Activated T-helper 2 cell treated with anti-CD3 and anti-CD28 coated beads, Interferon-gamma antibody, Interleukin-2, Interleukin-4, amounts not matched to agents 10 μg/mL and 5 μg/mL and 100 μg/mL, durations not matched to agents 14 hours and 24 hours and 36 hours (primary cell): ENCODE results near the gene SSNA1. TPM values are rescaled to one million over a fixed set of nuclear protein-coding genes. Genes with fewer than 3 reads are reported as not detected.

Experiments
- DNase-seq: peaks from one replicate; pipeline ENCODE4 v3.0.0; 2021; ENCODE audit warnings: low spot score
- H3K27ac Mint-ChIP-seq: one replicate; pipeline ENCODE4 v1.8.0; 2021; ENCODE audit warnings: mixed read lengths
- H3K27me3 Mint-ChIP-seq: one replicate; pipeline ENCODE4 v1.8.0; 2021; ENCODE audit warnings: low read depth, mixed read lengths
- H3K36me3 Mint-ChIP-seq: one replicate; pipeline ENCODE4 v1.8.0; 2021; ENCODE audit warnings: low read depth, mixed read lengths
- H3K4me1 Mint-ChIP-seq: one replicate; pipeline ENCODE4 v1.8.0; 2021; ENCODE audit warnings: low read depth, mixed read lengths
- H3K4me3 Mint-ChIP-seq: one replicate; pipeline ENCODE4 v1.8.0; 2021; ENCODE audit warnings: low read depth, mild to moderate bottlenecking, moderate library complexity, mixed read lengths
- H3K9me3 Mint-ChIP-seq: one replicate; pipeline ENCODE4 v1.8.0; 2021; ENCODE audit warnings: mixed read lengths
- intact Hi-C: fragments of 100-400 bp; cut with micrococcal nuclease; formaldehyde crosslinking; loops from one replicate; pipeline ENCODE4 v1.15.1; 2023
- total RNA-seq: library from RNA; stranded (reverse); gene quantifications from 2 replicates; pipeline ENCODE4 v1.2.3, GENCODE V29; 2022

The SSNA1 gene
- total RNA-seq, 1 donor from 2014 or later: 91.8 TPM

DNA sequence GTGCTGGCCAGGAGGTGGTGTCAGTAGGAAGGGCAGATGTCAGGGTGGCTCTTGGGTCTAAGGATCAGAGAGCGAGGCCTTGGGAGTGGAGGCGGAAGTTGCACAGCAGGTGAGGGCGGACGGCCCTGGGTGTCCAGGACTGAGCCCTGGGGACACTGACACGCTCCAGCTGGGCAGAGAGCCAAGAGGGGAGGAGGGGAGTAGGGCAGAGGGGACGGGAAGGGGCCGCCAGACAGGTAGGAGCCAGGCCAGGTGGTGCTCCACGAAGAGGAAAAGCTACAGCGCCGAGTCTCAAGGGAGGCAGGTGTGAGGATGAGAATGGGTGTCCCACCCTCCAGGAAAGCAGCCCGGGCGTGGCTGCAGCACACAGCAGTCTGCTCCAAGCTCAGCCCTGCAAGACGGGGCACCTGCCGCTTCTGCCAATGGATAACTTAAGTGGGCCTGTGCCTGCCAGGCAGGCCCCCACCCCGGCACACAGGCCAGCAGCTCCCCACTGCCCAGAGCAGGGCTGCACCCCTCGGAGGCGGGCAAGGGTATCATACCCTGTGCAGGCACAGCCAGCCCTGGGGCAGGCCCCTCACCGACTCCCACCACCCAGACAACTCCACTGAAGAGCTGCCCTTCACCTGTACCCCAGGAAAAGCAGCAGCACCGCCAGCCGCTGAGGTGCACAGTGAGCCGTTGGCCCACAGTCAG lies 7.2 kb downstream of the SSNA1 start:
- H3K27me3 Mint-ChIP-seq: no peaks in the 10 kb centered on the region
- no peak for DNase-seq
- intact Hi-C loops: no loop called here
- H3K9me3 Mint-ChIP-seq: no peaks in the 10 kb centered on the region
- H3K27ac Mint-ChIP-seq: no peak overlapping the region
- H3K4me1 Mint-ChIP-seq: peaks cover 7% of the 10 kb centered on the region
- no peak overlapping the region for H3K4me3 Mint-ChIP-seq
- H3K36me3 Mint-ChIP-seq: peaks cover 6% of the 10 kb centered on the region

DNA sequence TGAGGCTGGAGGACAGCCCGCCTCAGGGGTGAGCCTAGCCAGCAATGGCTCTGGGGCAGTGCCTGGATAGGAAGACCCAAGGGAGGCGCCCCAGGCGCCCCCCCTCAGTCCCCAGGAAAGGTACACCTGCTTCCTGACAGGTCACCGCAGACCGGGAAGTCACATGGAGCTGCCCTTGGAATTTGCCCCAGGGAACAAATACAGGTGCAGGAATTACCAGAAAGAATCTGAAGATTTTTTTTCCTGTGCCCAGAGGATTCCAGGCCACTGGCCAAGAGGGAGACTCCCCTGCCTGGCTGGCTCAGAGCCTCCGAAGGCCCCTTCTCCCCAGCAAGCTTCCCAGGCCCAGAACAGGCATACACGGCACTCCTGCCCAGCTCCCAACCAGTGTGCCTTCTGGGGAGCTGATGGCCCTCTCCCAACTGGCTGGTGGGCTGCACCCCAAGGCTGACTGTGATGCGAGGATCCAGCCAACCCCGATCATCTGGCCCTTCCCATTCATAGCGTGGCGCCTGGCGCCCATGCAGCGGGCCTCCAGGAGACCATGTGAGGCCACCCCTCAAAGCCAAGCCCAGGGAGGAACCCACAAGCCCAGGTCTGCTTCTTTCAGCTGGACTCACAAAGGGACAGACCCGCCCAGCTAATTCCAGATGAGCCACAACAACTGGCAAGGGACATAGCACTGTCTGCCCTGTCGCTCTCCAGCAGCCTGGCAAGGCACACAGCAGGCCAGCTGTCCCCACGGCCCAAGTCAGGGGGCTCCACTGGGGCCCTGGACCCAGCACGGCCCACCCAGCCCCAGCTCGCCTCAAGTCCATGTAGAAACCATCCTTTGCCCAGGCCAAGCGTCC lies 9.8 kb downstream of the SSNA1 start:
- H3K9me3 Mint-ChIP-seq: no peaks in the 10 kb centered on the region
- no peak overlapping the region for H3K27ac Mint-ChIP-seq
- intact Hi-C loops: no loop called here
- peaks cover 5% of the 10 kb centered on the region for H3K36me3 Mint-ChIP-seq
- H3K4me1 Mint-ChIP-seq: peaks cover 11% of the 10 kb centered on the region
- no peaks in the 10 kb centered on the region for H3K27me3 Mint-ChIP-seq
- no peak for DNase-seq
- H3K4me3 Mint-ChIP-seq: no peak overlapping the region

DNA sequence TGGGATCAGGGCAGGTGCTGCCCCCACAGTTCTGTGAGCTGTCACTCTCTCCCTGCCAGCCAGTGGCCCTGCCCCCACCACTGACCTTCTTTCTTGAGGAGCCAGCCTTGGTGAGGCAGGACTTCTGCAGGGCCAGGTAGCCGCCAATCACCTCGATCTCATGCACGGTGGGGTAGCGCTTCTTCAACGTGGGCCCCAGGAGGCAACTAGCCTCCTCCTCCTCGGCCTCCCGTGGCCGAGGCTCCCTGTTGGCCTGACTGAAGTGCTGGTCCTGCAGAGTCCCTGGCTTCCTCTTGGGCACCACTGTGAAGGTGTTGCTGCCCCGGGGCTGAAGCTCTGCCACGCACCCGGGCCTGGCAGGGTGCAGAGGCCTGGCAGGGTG lies 10.4 kb downstream of the SSNA1 start:
- H3K36me3 Mint-ChIP-seq: peaks cover 5% of the 10 kb centered on the region
- no peaks in the 10 kb centered on the region for H3K9me3 Mint-ChIP-seq
- intact Hi-C loops: no loop called here
- no peak overlapping the region for H3K4me3 Mint-ChIP-seq
- H3K27me3 Mint-ChIP-seq: no peaks in the 10 kb centered on the region
- peaks cover 12% of the 10 kb centered on the region for H3K4me1 Mint-ChIP-seq
- DNase-seq: no peak
- H3K27ac Mint-ChIP-seq: no peak overlapping the region

- Mint-ChIP-seq H3K4me1 (peaks cover 19% of the 10 kb centered on the region), H3K4me3 (peak overlapping the region; percentile 83), H3K27ac (peak overlapping the region; percentile 38), H3K9me3 (no peaks in the 10 kb centered on the region), H3K36me3 (peaks cover 9% of the 10 kb centered on the region), H3K27me3 (no peaks in the 10 kb centered on the region)
- no peak for DNase-seq
- intact Hi-C loops: loop anchor here (1.0 to 5.0 kb wide), 3 partner anchors 11 to 72 kb away; partner anchors contain the start of genes ANAPC2 and SSNA1
Observed at GRCh38 chr9:137199411-137200121, 11.1 kb downstream of the SSNA1 start.

- intact Hi-C loops: loop anchor here (1.0 to 5.0 kb wide), 3 partner anchors 12 to 73 kb away; partner anchors contain the start of genes ANAPC2 and SSNA1
- peak; percentile 99 for DNase-seq
- Mint-ChIP-seq H3K9me3 (no peaks in the 10 kb centered on the region), H3K4me3 (peak within 1 kb of the TSS; percentile 83), H3K4me1 (peaks cover 20% of the 10 kb centered on the region), H3K27me3 (no peaks in the 10 kb centered on the region), H3K36me3 (peaks cover 9% of the 10 kb centered on the region), H3K27ac (peak within 1 kb of the TSS; percentile 69)
Observed at GRCh38 chr9:137200311-137201204, 12.1 kb downstream of the SSNA1 start, which contains the start of gene TPRN. TSS of gene TPRN (minus strand) at chr9:137200741. CDS start at chr9:137200711, 30 bp downstream.

- no peak for DNase-seq
- Mint-ChIP-seq H3K4me3 (peak overlapping the region; percentile 82), H3K4me1 (peaks cover 21% of the 10 kb centered on the region), H3K36me3 (peaks cover 9% of the 10 kb centered on the region), H3K9me3 (no peaks in the 10 kb centered on the region), H3K27me3 (no peaks in the 10 kb centered on the region), H3K27ac (peak overlapping the region; percentile 69)
- intact Hi-C loops: loop anchor here (5.0 kb wide), 1 partner anchor 74 kb away; no protein-coding TSS in a partner anchor
Observed at GRCh38 chr9:137201205-137201868, 12.9 kb downstream of the SSNA1 start.

- no peak for DNase-seq
- H3K27me3 Mint-ChIP-seq: no peaks in the 10 kb centered on the region
- no peak overlapping the region for H3K27ac Mint-ChIP-seq
- intact Hi-C loops: loop anchor here (5.0 kb wide), 1 partner anchor 76 kb away; no protein-coding TSS in a partner anchor
- peaks cover 34% of the 10 kb centered on the region for H3K4me1 Mint-ChIP-seq
- peaks cover 22% of the 10 kb centered on the region for H3K36me3 Mint-ChIP-seq
- no peaks in the 10 kb centered on the region for H3K9me3 Mint-ChIP-seq
- H3K4me3 Mint-ChIP-seq: peak overlapping the region; percentile 8
Observed at GRCh38 chr9:137202966-137203365, 14.5 kb downstream of the SSNA1 start.

GRCh38 chr9:137204731-137205125 lies 16.3 kb downstream of the SSNA1 start:
- H3K4me1 Mint-ChIP-seq: peaks cover 32% of the 10 kb centered on the region
- no peak for DNase-seq
- peaks cover 31% of the 10 kb centered on the region for H3K36me3 Mint-ChIP-seq
- H3K4me3 Mint-ChIP-seq: peak overlapping the region; percentile 93
- H3K27me3 Mint-ChIP-seq: no peaks in the 10 kb centered on the region
- H3K9me3 Mint-ChIP-seq: no peaks in the 10 kb centered on the region
- intact Hi-C loops: loop anchor here (1.0 to 5.0 kb wide), 2 partner anchors 16 to 77 kb away; partner anchors contain the start of genes ANAPC2 and SSNA1
- peak overlapping the region; percentile 82 for H3K27ac Mint-ChIP-seq

DNA sequence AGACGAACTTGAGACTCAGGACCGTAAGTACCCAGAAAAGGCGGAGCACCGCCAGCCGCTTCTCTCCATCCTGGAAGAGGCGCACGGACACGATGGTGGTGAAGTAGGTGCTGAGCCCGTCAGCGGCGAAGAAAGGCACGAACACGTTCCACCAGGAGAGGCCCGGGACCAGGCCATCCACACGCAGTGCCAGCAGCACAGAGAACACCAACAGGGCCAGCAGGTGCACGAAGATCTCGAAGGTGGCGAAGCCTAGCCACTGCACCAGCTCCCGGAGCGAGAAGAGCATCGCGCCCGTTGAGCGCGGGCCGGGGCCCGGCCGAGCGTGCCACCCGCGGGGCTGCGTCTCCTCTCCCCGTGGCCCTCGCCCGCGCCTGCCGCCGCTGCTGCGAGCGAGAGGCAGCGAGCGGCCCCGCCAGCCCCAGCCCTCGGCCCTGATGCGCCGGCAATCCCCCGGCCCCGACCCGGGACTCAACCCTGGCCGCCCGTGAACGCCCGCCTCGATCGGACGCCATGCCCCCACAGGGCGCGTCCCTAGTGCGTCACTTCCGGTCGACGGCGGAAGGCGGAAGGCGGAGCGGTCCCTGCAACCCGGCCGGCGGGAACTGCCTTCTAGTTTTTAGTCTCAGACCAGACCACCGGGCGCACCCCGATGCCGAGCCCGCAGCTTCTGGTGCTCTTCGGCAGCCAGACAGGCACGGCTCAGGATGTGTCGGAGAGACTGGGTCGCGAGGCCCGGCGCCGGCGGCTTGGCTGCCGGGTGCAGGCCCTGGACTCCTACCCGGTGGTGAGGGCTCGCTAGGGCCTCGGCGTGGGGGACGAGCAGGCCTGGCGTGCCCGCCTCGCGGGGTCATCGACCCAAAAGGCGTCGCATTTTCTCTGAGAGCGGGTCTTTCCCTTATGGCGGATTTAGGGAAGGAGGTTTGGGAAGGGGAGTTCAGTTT lies 16.9 kb downstream of the SSNA1 start, which contains the start of the genes NDOR1 and TMEM203:
NDOR1 (plus strand) TSS at position 575 of the 944 bp plus-strand sequence; CDS start at position 653, 78 bp downstream.
TMEM203 (minus strand) TSS at position 523 of the 944 bp plus-strand sequence; CDS start at position 289, 234 bp downstream.
- Mint-ChIP-seq H3K27ac (peak within 1 kb of the TSS; percentile 87), H3K36me3 (peaks cover 31% of the 10 kb centered on the region), H3K27me3 (no peaks in the 10 kb centered on the region), H3K4me3 (peak within 1 kb of the TSS; percentile 93), H3K9me3 (no peaks in the 10 kb centered on the region), H3K4me1 (peaks cover 32% of the 10 kb centered on the region)
- DNase-seq: peak; percentile 91
- intact Hi-C loops: loop anchor here (1.0 kb wide), 1 partner anchor 17 kb away; the partner anchor contains the start of genes ANAPC2 and SSNA1

GRCh38 chr9:137206602-137207001 lies 18.1 kb downstream of the SSNA1 start:
- Mint-ChIP-seq H3K36me3 (peaks cover 31% of the 10 kb centered on the region), H3K4me1 (peaks cover 28% of the 10 kb centered on the region), H3K27me3 (no peaks in the 10 kb centered on the region), H3K27ac (peak overlapping the region; percentile 87), H3K4me3 (peak overlapping the region; percentile 93), H3K9me3 (no peaks in the 10 kb centered on the region)
- intact Hi-C loops: no loop called here
- DNase-seq: no peak
